ENCODE results near the gene SSBP3.

Gene SSBP3

GRCh38 chr1:54204199-54204598 is 202.0 kb downstream of the SSBP3 start:
- no peak for TF ChIP-seq CTCF (IDR thresholded peaks at IDR 0.05)

GRCh38 chr1:54200519-54200997 is 205.6 kb downstream of the SSBP3 start:
- TF ChIP-seq CTCF (IDR thresholded peaks at IDR 0.05): no peak

GRCh38 chr1:54199765-54200518 is 206.3 kb downstream of the SSBP3 start, which contains the start of the genes CYB5RL and MRPL37:
Gene CYB5RL, minus strand, starts transcription at chr1:54200030. Its CDS starts 4,414 bp downstream, at chr1:54195616.
Gene MRPL37, plus strand, starts transcription at chr1:54200167. Its CDS starts 77 bp downstream, at chr1:54200244.
- TF ChIP-seq CTCF (IDR thresholded peaks at IDR 0.05): no peak

GRCh38 chr1:54199151-54199764 is 206.9 kb downstream of the SSBP3 start:
- TF ChIP-seq CTCF (IDR thresholded peaks at IDR 0.05): no peak

GRCh38 chr1:54193453-54193852 is 212.7 kb downstream of the SSBP3 start:
- TF ChIP-seq CTCF (IDR thresholded peaks at IDR 0.05): no peak

- no peak for TF ChIP-seq CTCF (IDR thresholded peaks at IDR 0.05)
Measured at GRCh38 chr1:54191525-54191924, 214.7 kb downstream of the SSBP3 start.

- no peak for TF ChIP-seq CTCF (IDR thresholded peaks at IDR 0.05)
Measured at GRCh38 chr1:54190526-54190925, 215.7 kb downstream of the SSBP3 start.

All from LNCAP (cell line).